ENCODE results near the gene SOX13. TPM values are rescaled to one million over a fixed set of nuclear protein-coding genes. Genes with fewer than 3 reads are reported as not detected.

SOX13 gene
- total RNA-seq, 1 donor from 2014 or later = 28.6 TPM

DNA sequence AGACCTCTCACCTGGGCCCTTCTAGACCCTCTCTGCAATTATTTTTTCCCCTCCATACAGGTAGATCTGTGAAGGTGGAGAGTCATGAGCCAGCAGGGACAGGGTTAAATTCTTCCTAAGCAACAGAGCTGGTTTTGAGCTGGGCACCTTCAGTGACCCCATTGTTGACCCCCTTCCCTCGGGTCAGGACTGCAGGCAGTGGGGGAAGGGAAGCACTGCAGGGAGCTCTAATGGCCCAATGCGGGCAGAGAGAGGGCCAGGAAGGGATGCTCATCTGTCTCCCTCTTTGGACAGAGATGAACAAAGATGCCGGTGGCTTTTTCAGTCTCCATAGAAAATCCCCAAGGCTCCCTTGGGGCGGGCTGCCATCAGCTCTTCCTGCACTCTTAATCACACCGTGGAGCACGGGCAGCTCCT, 21.4 kb downstream of the SOX13 start:
- Histone ChIP-seq H3K4me3 (peak overlapping the region; percentile 34), H3K79me2 (ENCODE audit: low read depth) (peaks cover 98% of the 10 kb centered on the region), H3K36me3 (no peaks in the 10 kb centered on the region), H3K27me3 (no peaks in the 10 kb centered on the region), H3K27ac (no peak overlapping the region), H3F3A (ENCODE audit: low read depth) (peaks cover 47% of the 10 kb centered on the region), H3K9me3 (ENCODE audit: low read depth) (no peaks in the 10 kb centered on the region), H3K4me2 (peak overlapping the region; percentile 87), H2AFZ (replicated peaks) (no peak overlapping the region), H4K20me1 (ENCODE audit: low read depth) (peaks cover 98% of the 10 kb centered on the region), H3K4me1 (peaks cover 61% of the 10 kb centered on the region), H3K9ac (no peak overlapping the region)
- Mint-ChIP-seq H3K9me3 (no peaks in the 10 kb centered on the region), H3K27ac (peak overlapping the region; percentile 26), H3K4me3 (peak overlapping the region; percentile 83), H3K4me1 (peaks cover 80% of the 10 kb centered on the region), H3K36me3 (peaks cover 5% of the 10 kb centered on the region), H3K27me3 (ENCODE audit: insufficient read depth, low read depth) (no peaks in the 10 kb centered on the region)
- peak; percentile 86 for DNase-seq (ENCODE audit: low spot score)
- TF ChIP-seq EZH2 (IDR thresholded peaks at IDR 0.05) (no peak), EZH2phosphoT487 (IDR thresholded peaks at IDR 0.05) (no peak)
- TF ChIP-seq, protein P1, sequence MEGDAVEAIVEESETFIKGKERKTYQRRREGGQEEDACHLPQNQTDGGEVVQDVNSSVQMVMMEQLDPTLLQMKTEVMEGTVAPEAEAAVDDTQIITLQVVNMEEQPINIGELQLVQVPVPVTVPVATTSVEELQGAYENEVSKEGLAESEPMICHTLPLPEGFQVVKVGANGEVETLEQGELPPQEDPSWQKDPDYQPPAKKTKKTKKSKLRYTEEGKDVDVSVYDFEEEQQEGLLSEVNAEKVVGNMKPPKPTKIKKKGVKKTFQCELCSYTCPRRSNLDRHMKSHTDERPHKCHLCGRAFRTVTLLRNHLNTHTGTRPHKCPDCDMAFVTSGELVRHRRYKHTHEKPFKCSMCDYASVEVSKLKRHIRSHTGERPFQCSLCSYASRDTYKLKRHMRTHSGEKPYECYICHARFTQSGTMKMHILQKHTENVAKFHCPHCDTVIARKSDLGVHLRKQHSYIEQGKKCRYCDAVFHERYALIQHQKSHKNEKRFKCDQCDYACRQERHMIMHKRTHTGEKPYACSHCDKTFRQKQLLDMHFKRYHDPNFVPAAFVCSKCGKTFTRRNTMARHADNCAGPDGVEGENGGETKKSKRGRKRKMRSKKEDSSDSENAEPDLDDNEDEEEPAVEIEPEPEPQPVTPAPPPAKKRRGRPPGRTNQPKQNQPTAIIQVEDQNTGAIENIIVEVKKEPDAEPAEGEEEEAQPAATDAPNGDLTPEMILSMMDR (IDR thresholded peaks at IDR 0.05) = no peak

DNA sequence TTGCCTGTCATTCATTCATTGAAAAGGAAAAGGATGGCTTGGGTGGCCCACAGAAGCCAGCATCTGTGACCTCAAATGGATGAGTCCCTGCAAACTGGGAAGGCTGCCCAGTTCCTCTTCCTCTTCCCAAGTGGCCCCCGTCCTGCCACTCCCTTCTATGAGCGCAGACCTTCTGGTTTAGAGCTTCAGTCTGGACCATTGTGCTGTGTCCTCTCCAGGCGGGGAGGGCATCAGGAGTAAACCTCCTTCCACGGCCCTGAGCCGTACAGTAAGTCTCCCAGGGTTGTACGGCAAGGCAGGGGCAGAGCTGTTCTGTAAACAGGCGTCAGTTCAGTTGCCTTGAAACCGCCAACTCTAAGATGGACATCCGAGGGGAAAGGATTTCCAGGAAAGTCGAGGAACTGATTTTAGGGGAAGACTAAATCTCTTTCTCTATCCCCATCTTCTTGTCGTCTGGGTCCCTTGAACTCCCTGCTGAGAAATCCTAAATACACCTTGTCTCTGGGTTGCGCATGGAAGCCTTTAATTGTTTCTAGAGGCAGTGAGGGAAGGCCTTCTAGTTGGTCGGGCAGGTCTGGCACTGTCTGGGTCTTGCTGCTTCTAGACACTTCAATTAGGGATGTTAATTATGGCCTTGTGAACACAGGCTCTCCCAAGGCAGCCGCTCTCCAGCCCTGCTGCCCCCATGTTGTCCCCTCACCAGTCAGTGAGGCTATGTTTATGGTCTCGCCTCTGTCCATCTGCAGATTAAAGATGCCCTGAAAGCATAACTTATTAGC, 22.1 kb downstream of the SOX13 start:
- peak; percentile 42 for DNase-seq (ENCODE audit: low spot score)
- no peak overlapping the region for H3K27ac ChIP-seq
- Mint-ChIP-seq H3K27me3 (ENCODE audit: insufficient read depth, low read depth) (no peaks in the 10 kb centered on the region), H3K27ac (peak overlapping the region; percentile 26), H3K4me1 (peaks cover 74% of the 10 kb centered on the region), H3K9me3 (no peaks in the 10 kb centered on the region), H3K36me3 (peaks cover 1% of the 10 kb centered on the region), H3K4me3 (peak overlapping the region; percentile 83)
- H3K79me2 ChIP-seq (ENCODE audit: low read depth) = peaks cover 98% of the 10 kb centered on the region
- H3K9me3 ChIP-seq (ENCODE audit: low read depth) = no peaks in the 10 kb centered on the region
- no peak overlapping the region for H3K9ac ChIP-seq
- peaks cover 98% of the 10 kb centered on the region for H4K20me1 ChIP-seq (ENCODE audit: low read depth)
- H3K4me3 ChIP-seq = peak overlapping the region; percentile 34
- H2AFZ ChIP-seq (replicated peaks) = no peak overlapping the region
- no peaks in the 10 kb centered on the region for H3K36me3 ChIP-seq
- H3F3A ChIP-seq (ENCODE audit: low read depth) = peaks cover 47% of the 10 kb centered on the region
- H3K4me1 ChIP-seq = peaks cover 53% of the 10 kb centered on the region
- no peaks in the 10 kb centered on the region for H3K27me3 ChIP-seq
- no peak for TF ChIP-seq EZH2 (IDR thresholded peaks at IDR 0.05)
- TF ChIP-seq, protein P1 (IDR thresholded peaks at IDR 0.05) = no peak
- no peak for TF ChIP-seq EZH2phosphoT487 (IDR thresholded peaks at IDR 0.05)
- H3K4me2 ChIP-seq = peak overlapping the region; percentile 87

DNA sequence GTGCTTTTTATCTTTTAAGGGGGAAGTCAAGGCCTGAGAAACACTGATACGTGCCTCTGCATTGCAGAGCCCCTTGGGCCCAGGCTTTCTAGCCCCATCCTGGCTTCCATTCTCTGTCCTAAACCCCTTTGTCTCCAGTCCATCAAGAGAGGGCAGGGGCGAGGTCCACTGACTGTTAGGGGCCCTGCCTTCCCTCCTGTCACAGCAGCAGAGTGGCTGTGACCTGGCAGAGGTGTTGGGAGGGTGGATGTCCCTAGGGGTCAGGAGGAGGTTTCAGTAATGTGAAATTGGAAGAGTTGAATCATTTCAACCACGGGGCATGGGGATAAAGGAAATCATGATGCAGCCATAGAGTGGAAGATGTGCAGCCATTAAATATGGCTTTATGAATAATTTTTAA, 24.0 kb downstream of the SOX13 start:
- Histone ChIP-seq H3K79me2 (ENCODE audit: low read depth) (peaks cover 98% of the 10 kb centered on the region), H3K27ac (no peak overlapping the region), H3K4me2 (peak overlapping the region; percentile 31), H3F3A (ENCODE audit: low read depth) (peaks cover 37% of the 10 kb centered on the region), H3K27me3 (no peaks in the 10 kb centered on the region), H3K4me1 (peaks cover 44% of the 10 kb centered on the region), H3K9ac (no peak overlapping the region), H3K36me3 (no peaks in the 10 kb centered on the region), H3K9me3 (ENCODE audit: low read depth) (no peaks in the 10 kb centered on the region), H4K20me1 (ENCODE audit: low read depth) (peaks cover 97% of the 10 kb centered on the region), H3K4me3 (no peak overlapping the region), H2AFZ (replicated peaks) (no peak overlapping the region)
- Mint-ChIP-seq H3K36me3 (peaks cover 1% of the 10 kb centered on the region), H3K27ac (peak overlapping the region; percentile 44), H3K4me3 (peak overlapping the region; percentile 63), H3K4me1 (peaks cover 59% of the 10 kb centered on the region), H3K27me3 (ENCODE audit: insufficient read depth, low read depth) (peaks cover 2% of the 10 kb centered on the region), H3K9me3 (no peaks in the 10 kb centered on the region)
- TF ChIP-seq, protein P1 (IDR thresholded peaks at IDR 0.05) = no peak
- TF ChIP-seq EZH2 (IDR thresholded peaks at IDR 0.05) (no peak), EZH2phosphoT487 (IDR thresholded peaks at IDR 0.05) (no peak)
- no peak for DNase-seq (ENCODE audit: low spot score)

All from neural progenitor cell (in vitro differentiated cells).